HUDEP-2 (cell line): ENCODE measurements around the gene SNX33.
A peak's percentile ranks its signal among the peaks of the same experiment; 100 is the strongest.
"Not testable (repeated sequence)": the region's sequence is repeated elsewhere in the genome, so short reads cannot be mapped to it uniquely, and the experiment has no call there.

Experiments
- DNase-seq, 76 experiments: peaks; one replicate each; lab custom pipeline; 2025; ENCODE audit not compliant: unreplicated experiment in 76 of 76; lab: John Stamatoyannopoulos, UW

Gene SNX33

GRCh38 chr15:75647370-75648155 lies at the start of gene SNX33:
SNX33 (plus strand) TSS chr15:75647912; CDS start chr15:75649103, 1,191 bp downstream.
- peak in 12 of 76 experiments; percentile 6 to 37 (median 16) for DNase-seq

- no peak for DNase-seq
Observed at GRCh38 chr15:75598361-75598760, 49.4 kb upstream of the SNX33 start.

- no peak for DNase-seq
Observed at GRCh38 chr15:75599401-75599800, 48.3 kb upstream of the SNX33 start.

GRCh38 chr15:75606026-75606425 lies 41.7 kb upstream of the SNX33 start:
- no peak for DNase-seq

- DNase-seq: peak in 72 of 76 experiments; percentile 24 to 85 (median 60)
Observed at GRCh38 chr15:75606711-75607699, 40.7 kb upstream of the SNX33 start.

- no peak for DNase-seq
Observed at GRCh38 chr15:75616766-75617165, 30.9 kb upstream of the SNX33 start.

GRCh38 chr15:75620058-75620820 lies 27.5 kb upstream of the SNX33 start:
- no peak for DNase-seq

GRCh38 chr15:75620841-75621391 lies 26.8 kb upstream of the SNX33 start:
- DNase-seq: no peak

- no peak for DNase-seq
Observed at GRCh38 chr15:75622505-75622904, 25.2 kb upstream of the SNX33 start.

- peak in 75 of 76 experiments; percentile 63 to 94 (median 87) for DNase-seq
Observed at GRCh38 chr15:75625542-75626347, 22.0 kb upstream of the SNX33 start, which contains the start of gene SNUPN. SNUPN (minus strand) TSS chr15:75625725; CDS start chr15:75621051, 4,674 bp downstream.

GRCh38 chr15:75631935-75632334 lies 15.8 kb upstream of the SNX33 start:
- DNase-seq: no peak

- DNase-seq: not testable (repeated sequence)
Observed at GRCh38 chr15:75633922-75634321, 13.8 kb upstream of the SNX33 start.

GRCh38 chr15:75636026-75636425 lies 11.7 kb upstream of the SNX33 start:
- DNase-seq: no peak

- DNase-seq: no peak
Observed at GRCh38 chr15:75637245-75638009, 10.3 kb upstream of the SNX33 start.

- DNase-seq: peak in 8 of 76 experiments; percentile 12 to 52 (median 28)
Observed at GRCh38 chr15:75639191-75639708, 8.5 kb upstream of the SNX33 start.

- DNase-seq: peak in 74 of 76 experiments; percentile 13 to 96 (median 90)
Observed at GRCh38 chr15:75639709-75640482, 7.8 kb upstream of the SNX33 start, which contains the start of gene IMP3. IMP3 (minus strand) TSS chr15:75640224; CDS start chr15:75640168, 56 bp downstream.

GRCh38 chr15:75640483-75641178 lies 7.1 kb upstream of the SNX33 start:
- DNase-seq: peak in 60 of 76 experiments; percentile 2 to 94 (median 46)
